GM12878 (cell line): Measurements from ENCODE around the gene IL10. TPM values are rescaled to one million over a fixed set of nuclear protein-coding genes. Genes with fewer than 3 reads are reported as not detected.

ENCODE experiments used
- CEBPZ ChIP-seq: fragments of 150-350 bp; IDR thresholded peaks from 2 replicates; pipeline ENCODE4 v1.6.1; 2016; ENCODE audit warnings: low read depth, low read length
- CUX1 ChIP-seq: IDR thresholded peaks from 2 replicates; pipeline ENCODE4 v1.6.1; 2012; ENCODE audit warnings: improper control_type of control experiment, low read depth, low read length; ENCODE audit not compliant: insufficient replicate concordance
- DPF2 ChIP-seq: fragments of 450-650 bp; IDR thresholded peaks from 2 replicates; pipeline ENCODE4 v1.6.1; 2017; ENCODE audit warnings: mild to moderate bottlenecking
- SREBF2 ChIP-seq: IDR thresholded peaks from 2 replicates; pipeline ENCODE4 v1.6.1; 2012; ENCODE audit warnings: mild to moderate bottlenecking, low read length
- USF2 ChIP-seq: IDR thresholded peaks from 2 replicates; pipeline ENCODE4 v1.6.1; 2011; ENCODE audit warnings: low read depth, low read length, improper control_type of control experiment, borderline replicate concordance
- ZSCAN29 ChIP-seq: fragments of 450-650 bp; IDR thresholded peaks from 2 replicates; pipeline ENCODE4 v1.6.1; 2017; ENCODE audit warnings: mild to moderate bottlenecking, moderate library complexity
- polyA plus RNA-seq, 11 experiments: library from polyadenylated mRNA; depleted of rRNA in 4 of 11; unstranded in 6 of 11; stranded (reverse) in 5 of 11; fragments of >200 nt; fragmentation: Nextera tagmentation in 4 of 11; fragmentation: Illumina TruSeq in 1 of 11; extraction: Ambion mirVana in 4 of 11; extraction: Trizol in 1 of 11; gene quantifications; 1 replicate in 1 of 11; 2 replicates in 10 of 11; pipeline versions ENCODE4 v1.2.1 to v1.2.3, GENCODE V29; 2011 to 2016; ENCODE audit warnings: inconsistent platforms in 2 of 11, missing spikeins in 2 of 11, low read depth in 1 of 11
- total RNA-seq, 4 experiments: library from RNA; depleted of rRNA in 3 of 4; stranded (reverse); fragments of >200 nt in 3 of 4; fragmentation: Illumina TruSeq in 1 of 4; extraction: Trizol in 1 of 4; gene quantifications; 2 replicates each; pipeline versions ENCODE4 v1.2.1 to v1.2.3, GENCODE V29; 2013 to 2021

Gene IL10
- total and polyA plus RNA-seq, 10 of the 15 experiments (the other 5 are each of a cell fraction or from before 2014, with no cell fraction given) = 0.34 to 5.0 (median 1.1) TPM

DNA sequence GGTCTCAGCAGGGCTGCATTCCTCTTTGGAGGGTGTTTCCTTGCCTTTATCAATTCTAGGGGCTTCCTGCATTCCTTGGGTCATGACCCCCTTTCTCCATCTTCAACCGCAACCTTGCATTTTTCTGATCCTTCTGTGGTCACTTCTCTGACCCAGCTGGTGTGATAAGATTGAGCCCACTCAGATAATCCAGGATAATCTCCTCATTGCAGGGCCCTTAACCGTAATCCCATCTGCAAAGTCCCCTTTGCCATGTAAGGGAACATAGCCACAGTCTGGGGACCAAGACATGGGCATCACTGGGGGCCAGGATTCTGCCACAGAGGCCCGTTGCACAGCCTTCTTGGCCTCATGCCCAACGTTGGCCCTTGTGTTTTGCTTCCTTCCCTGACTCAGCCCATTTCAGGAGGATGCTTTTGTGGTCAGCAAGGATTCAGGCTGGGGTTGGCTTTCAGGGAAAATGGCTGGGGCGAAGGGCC, 36.7 kb downstream of the IL10 start (continued):
- TF ChIP-seq CUX1 (no peak), ZSCAN29 (no peak), DPF2 (no peak), CEBPZ (no peak), USF2 (no peak), SREBF2 (no peak)
